Fibroblast of skin of right quadriceps (primary cell): ENCODE measurements around the gene NCAN.
"Not testable (repeated sequence)": the region's sequence is repeated elsewhere in the genome, so short reads cannot be mapped to it uniquely, and the experiment has no call there.

ENCODE experiments used
- DNase-seq: peaks from one replicate; pipeline ENCODE4 v3.0.0-alpha.2; 2013

The NCAN gene

DNA sequence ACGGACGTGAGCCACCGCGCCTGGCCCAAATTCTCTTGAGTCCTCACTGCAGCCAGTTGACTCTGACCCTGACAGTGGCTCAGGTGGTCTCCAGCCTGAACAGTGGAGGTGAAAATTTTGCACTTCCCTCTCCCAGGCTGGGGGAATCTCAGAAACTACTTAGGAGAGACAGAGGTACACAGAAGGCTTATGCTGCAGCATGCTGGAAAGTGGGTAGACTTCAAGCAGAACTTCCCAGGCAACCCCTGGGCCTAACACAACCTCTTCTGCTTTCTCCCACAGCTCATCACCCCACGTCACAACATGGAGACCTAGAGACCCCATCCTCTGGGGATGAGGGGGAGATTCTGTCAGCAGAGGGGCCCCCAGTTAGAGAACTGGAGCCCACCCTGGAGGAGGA, 14.4 kb downstream of the NCAN start:
- DNase-seq, result no peak

GRCh38 chr19:19226663-19227062, 14.9 kb downstream of the NCAN start:
- no peak for DNase-seq

- DNase-seq, result no peak
These were observed 15.5 kb downstream of the NCAN start for GRCh38 chr19:19227217-19227616.

- DNase-seq, result no peak
These were observed 17.9 kb downstream of the NCAN start for GRCh38 chr19:19229701-19230100.

GRCh38 chr19:19230999-19231398, 19.2 kb downstream of the NCAN start:
- no peak for DNase-seq

GRCh38 chr19:19232261-19232721, 20.5 kb downstream of the NCAN start:
- DNase-seq, result no peak

- no peak for DNase-seq
These were observed 22.6 kb downstream of the NCAN start for GRCh38 chr19:19234220-19234816.

DNA sequence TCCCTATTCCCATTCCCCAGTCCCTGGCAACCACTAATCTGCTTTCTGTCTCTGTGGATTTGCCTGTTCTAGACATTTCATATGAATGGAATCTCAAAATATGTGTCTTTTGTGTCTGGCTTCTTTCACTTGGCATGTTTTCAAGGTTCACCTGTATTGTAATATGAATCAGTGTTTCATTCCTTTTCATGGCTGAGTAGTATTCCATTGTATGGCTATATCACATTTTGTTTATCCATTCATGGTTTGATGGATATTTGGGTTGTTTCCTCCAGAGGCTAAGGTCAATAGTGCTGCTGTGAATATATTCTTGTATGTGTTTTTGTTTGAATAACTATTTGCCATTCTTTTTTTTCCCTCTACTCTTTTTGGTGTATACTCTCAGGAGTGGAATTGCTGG, 24.4 kb downstream of the NCAN start:
- no peak for DNase-seq

DNA sequence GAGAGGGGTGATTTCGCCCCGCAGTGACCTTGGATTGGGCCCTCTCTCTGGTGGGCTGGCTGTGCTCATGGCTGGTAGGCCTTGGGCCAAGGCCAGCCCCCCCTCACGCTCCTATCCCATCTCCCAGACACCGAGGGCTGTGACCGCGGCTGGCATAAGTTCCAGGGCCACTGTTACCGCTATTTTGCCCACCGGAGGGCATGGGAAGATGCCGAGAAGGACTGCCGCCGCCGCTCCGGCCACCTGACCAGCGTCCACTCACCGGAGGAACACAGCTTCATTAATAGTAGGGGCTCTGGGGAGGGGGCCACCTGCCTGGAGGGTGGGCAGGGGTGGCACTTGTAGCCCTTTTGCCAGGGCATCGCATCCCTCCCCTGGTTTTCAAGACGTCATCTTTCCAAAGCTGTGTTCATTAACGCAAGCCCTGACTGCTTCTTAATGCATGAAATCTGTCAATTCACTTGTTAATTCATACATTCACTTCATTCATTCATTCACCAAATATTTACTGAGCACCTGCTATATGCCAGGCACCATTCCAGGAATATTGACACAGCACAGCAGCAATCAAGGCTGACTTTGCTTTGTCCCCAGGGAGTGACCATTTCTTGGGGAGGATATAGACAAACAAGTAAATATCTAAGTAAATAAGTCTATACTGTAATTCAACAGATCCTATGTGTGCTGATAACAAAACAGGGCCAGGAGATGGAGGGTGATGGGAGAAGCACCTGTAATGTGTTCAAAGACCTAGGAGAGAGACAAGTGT, 26.6 kb downstream of the NCAN start:
- DNase-seq, result no peak

GRCh38 chr19:19239675-19240074, 27.9 kb downstream of the NCAN start:
- DNase-seq, result no peak

GRCh38 chr19:19240476-19240875, 28.7 kb downstream of the NCAN start:
- DNase-seq, result no peak

- DNase-seq, result no peak
These were observed 38.5 kb downstream of the NCAN start for GRCh38 chr19:19250196-19250801.

GRCh38 chr19:19253409-19253808, 41.7 kb downstream of the NCAN start:
- DNase-seq, result not testable (repeated sequence)

DNA sequence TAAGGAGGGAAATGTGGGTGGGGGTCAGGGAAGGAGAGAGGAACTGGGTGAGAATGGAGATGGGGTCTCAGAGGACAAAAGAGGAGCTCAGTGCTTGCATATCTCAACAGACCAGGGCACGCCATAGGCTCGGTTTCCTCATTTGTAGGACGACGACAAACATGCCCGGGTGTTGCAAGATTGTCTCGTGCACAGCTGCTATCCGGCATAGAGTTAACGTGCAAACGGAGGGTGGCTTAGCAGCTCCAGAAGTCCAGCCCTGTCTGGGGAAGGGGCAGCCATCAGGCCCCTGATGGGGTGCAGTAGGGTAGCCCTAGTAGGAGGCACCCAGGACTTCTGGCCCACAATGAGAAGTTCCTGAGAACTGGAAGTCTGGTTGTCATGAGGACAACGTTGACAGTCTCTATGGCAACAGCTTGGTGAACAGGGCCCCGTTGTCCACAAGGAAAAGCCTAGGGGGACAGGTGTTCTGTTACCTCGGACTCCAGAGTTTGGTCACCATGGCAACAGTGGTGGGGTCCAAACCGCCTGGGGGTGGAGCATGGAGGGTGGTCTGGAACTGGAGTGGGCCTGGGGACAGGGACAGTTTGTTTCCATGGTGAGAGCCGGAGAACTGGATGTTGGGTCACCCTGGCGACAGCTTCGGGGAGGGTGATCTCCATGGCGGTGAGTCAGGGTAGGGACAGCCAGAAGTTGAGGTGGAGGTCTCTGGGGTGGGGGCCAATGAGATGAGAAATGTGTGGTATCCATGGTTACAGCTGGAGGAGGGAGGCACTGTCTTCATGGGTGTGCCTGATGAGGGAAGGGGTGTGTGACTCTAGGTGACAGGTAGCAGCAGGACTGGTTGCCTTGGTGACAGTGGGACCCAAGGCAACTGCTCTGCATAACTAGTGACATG, 44.6 kb downstream of the NCAN start:
- no peak for DNase-seq

DNA sequence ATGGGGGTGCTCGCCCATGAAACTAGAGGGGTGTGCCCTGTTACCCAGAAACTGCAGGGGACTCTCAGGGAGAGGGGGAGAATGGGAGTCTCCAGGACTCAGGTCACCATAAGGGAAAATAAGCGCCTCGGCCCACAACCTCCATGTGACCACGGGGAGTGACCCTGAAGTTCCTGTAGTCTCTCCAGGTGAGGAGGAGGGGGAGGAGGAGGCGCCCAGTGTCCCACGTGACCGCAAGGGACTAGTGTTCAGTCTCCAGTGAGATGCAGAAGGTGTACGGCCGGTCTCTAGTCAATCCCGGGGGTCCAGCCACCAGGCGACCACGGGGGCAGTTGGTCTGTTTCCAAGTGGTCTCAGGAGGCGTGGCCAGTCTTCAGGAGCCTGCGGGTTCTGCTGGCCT, 45.4 kb downstream of the NCAN start:
- no peak for DNase-seq

DNA sequence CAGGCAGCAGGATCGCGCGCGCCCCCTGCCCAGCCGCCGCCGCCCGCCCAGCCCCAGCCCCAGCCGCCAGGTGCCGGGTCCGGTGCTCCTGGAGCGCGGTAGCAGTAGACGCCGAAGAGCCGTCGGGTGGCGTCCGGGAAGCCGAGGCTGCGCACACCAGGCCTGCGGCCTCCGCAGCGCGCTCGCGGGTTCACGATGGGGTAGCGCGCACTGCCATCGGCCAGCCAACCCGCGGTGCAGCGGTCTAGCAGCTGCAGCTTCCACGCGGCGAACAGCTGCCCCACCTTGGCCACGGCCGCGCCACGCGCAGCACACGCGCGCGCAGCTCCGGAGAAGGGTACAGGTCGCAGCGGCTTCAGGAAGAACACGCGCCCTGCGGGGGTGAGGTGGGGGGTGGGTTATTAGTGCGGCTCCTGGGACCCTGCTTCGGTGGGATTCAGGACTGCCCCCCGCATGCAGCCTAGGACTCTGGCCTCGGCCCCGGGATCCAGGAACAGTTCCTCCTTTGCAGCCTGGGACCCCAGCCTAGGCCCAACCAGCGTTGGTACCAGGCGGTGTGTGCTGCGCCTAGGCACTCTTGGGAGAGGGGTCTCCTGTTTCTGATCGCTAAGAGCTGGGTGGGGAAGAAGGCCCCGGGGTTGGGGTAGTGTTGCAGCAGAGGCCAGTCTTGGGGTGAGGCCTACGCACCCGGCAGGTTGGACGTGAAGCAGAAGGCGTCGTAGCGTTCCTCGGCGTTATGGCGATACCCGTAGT, 46.3 kb downstream of the NCAN start:
- no peak for DNase-seq

GRCh38 chr19:19258589-19259338, 47.0 kb downstream of the NCAN start:
- no peak for DNase-seq

- no peak for DNase-seq
These were observed 48.0 kb downstream of the NCAN start for GRCh38 chr19:19259741-19260140.

GRCh38 chr19:19260417-19261214, 48.9 kb downstream of the NCAN start:
- no peak for DNase-seq

DNA sequence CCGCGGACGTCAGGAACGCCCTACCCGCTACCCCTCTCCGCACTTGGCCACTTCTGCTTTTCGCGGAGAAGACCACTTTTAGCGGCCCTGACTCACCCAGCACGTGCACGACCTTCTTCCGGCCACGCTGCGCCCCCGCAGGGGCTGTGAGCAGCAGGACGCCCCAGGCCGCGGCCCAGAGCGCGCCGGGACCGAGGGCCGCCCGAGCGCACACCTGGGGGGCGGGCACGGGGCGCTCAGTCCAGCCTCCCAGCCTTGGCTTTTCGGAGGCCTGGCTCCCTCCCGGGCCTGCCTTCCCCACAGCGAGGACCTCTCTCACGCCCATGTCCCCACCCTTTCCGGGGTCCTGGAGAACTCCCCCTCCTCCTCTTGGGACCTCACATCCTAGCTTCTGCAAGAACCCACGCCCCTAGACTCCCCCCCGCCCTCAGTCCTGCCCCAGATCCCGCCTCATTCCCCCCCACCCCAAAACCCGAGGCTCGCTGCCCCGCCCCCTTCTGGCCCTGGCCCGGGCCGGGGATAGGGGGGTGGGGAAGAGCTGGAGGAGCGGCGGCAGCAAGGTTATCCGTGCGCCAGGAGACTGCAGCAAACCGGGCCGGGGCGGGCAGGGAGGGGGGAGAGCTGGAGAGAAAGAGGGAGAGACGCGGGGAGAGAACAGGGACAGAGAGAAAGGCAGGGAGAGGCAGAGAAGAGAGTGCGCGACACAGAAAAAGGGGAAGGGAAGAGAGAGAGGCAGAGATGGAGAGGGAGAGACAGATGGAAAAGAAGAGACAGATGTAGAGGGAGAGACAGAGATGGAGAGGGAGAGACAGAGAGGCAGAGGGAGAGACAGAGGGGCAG, 49.8 kb downstream of the NCAN start:
- no peak for DNase-seq
